ENCODE results near the gene MRFAP1L1. TPM values are rescaled to one million over a fixed set of nuclear protein-coding genes. Genes with fewer than 3 reads are reported as not detected.

MRFAP1L1 gene
- total and polyA plus RNA-seq, 2 experiments from 2014 or later = 61.6 to 73.8 TPM

- TF ChIP-seq REST (IDR thresholded peaks at IDR 0.05; ENCODE audit: unreplicated experiment) = no peak
Measured at GRCh38 chr4:6733358-6734164, 23.9 kb upstream of the MRFAP1L1 start (continued).

GRCh38 chr4:6732441-6733357 is 23.0 kb upstream of the MRFAP1L1 start:
- peak overlapping the region; percentile 52; the same call in 1 of the 2 replicates for H2AFZ ChIP-seq
- H3K4me1 Mint-ChIP-seq = peaks cover 12% of the 10 kb centered on the region
- no peaks in the 10 kb centered on the region for H3K36me3 Mint-ChIP-seq (ENCODE audit: low read depth)
- H3K9me3 Mint-ChIP-seq = no peaks in the 10 kb centered on the region
- no peaks in the 10 kb centered on the region for H3K79me2 ChIP-seq (replicated peaks; ENCODE audit: insufficient read depth)
- no peaks in the 10 kb centered on the region for H3F3A ChIP-seq (replicated peaks; ENCODE audit: low read depth)
- no peak overlapping the region for H3K4me2 ChIP-seq
- no peak overlapping the region; the same call in 1 of the 2 replicates for H3K27ac Mint-ChIP-seq
- TF ChIP-seq ETS1 (IDR thresholded peaks at IDR 0.05) = no peak
- TF ChIP-seq EZH2 (IDR thresholded peaks at IDR 0.05; ENCODE audit: low read depth, unreplicated experiment) = no peak
- TF ChIP-seq ZNF462 (CRISPR knock-in tag; IDR thresholded peaks at IDR 0.05) = no peak
- no peak for TF ChIP-seq ZNF331 (CRISPR knock-in tag; IDR thresholded peaks at IDR 0.05; ENCODE audit: low read depth)
- no peak for TF ChIP-seq NANOG (IDR thresholded peaks at IDR 0.05; ENCODE audit: borderline replicate concordance)
- no peaks in the 10 kb centered on the region; the same call in 1 of the 2 replicates for H3K4me1 ChIP-seq (ENCODE audit: insufficient read depth)
- ATAC-seq (peak; percentile 38), DNase-seq (ENCODE audit: low spot score) (no peak)
- no peaks in the 10 kb centered on the region for H3K36me3 ChIP-seq (ENCODE audit: insufficient read depth)
- no peak overlapping the region for H3K4me3 ChIP-seq
- peaks cover 8% of the 10 kb centered on the region for H3K27me3 Mint-ChIP-seq (ENCODE audit: insufficient read depth, low read depth, poor library complexity)
- no peaks in the 10 kb centered on the region for H3K27me3 ChIP-seq (ENCODE audit: insufficient read depth)
- H3K27ac ChIP-seq (ENCODE audit: low read depth) = no peak overlapping the region
- H3K4me3 Mint-ChIP-seq = no peak overlapping the region
- no peaks in the 10 kb centered on the region for H4K20me1 ChIP-seq (replicated peaks; ENCODE audit: insufficient read depth)
- H3K9me2 ChIP-seq (ENCODE audit: insufficient read depth) = no peaks in the 10 kb centered on the region
